Stimulated activated CD4-positive, alpha-beta T cell treated with anti-CD3 and anti-CD28 coated beads, TNF-alpha, amount 100 ng/mL, for 24 hours (primary cell): ENCODE measurements around the gene TTC34.

Experiments used
- DNase-seq, 3 experiments: peaks; one replicate each; pipeline ENCODE4 v3.0.0-alpha.2; 2020; ENCODE audit warnings: low read depth in 3 of 3

TTC34 gene

DNA sequence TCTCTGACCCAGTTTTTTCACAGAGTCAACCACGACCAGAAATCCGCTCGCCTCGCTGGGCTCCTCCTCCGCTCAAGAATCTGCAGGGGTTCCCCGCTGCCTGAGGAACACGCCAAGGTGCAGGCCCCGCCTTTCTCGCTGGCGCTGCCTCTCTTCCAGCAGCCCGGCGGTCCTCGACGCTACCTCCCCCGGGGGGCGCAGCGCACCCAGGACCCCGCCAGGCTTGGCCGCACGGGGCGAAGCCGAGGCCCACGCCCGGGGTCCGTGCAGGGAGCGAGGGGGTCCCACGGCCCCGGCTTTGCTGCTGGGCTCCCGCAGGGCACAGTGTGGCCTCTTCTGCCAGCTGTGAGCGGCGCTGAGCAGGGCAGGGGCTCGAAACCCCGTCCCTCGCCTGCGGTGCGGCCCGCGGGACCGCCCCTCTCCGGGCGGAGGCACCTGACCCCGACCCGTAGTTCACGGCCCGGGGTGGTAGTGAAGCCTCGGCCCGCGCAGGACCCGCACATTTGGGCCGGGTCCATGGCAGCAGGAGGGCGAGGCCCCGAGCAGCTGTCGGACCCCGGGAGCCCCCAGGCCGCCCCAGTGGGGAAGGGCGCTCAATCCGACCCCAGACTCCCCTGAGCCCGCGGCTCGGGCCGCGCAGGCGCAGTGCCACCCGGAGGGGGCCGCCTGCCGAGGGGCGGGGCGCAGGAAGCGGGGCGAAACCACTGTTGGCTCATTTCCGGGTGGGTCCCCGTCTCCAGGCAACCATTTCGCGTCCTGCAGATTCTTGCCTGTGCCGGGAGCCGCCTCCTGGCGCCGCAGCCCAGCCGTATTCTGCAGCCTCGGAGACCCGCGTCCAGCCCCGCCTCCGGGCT is 158.7 kb downstream of the TTC34 start:
- peak; percentile 91 to 94 (median 92) for DNase-seq

DNA sequence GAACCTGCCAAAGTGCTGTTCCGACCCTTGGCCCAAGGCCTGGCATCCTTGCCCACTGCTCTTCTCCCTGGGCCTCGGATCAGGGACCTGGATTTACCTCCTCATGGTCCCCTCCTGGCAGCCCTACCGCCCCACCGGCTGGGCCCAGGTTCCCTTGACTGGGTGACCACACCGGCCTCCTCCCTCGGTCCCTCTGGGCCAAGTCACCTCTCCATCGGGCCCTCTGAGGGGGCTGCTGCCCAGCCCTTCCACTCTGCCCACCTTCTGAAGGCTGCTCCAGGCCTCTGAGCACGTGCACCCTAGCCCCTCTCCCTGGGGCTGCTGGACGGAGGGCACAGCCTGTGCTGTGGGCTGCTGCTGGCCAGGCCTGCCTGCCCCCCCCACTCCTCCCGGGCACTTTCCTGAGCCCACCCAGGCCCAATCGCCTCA is 159.3 kb downstream of the TTC34 start:
- DNase-seq, result no peak

DNA sequence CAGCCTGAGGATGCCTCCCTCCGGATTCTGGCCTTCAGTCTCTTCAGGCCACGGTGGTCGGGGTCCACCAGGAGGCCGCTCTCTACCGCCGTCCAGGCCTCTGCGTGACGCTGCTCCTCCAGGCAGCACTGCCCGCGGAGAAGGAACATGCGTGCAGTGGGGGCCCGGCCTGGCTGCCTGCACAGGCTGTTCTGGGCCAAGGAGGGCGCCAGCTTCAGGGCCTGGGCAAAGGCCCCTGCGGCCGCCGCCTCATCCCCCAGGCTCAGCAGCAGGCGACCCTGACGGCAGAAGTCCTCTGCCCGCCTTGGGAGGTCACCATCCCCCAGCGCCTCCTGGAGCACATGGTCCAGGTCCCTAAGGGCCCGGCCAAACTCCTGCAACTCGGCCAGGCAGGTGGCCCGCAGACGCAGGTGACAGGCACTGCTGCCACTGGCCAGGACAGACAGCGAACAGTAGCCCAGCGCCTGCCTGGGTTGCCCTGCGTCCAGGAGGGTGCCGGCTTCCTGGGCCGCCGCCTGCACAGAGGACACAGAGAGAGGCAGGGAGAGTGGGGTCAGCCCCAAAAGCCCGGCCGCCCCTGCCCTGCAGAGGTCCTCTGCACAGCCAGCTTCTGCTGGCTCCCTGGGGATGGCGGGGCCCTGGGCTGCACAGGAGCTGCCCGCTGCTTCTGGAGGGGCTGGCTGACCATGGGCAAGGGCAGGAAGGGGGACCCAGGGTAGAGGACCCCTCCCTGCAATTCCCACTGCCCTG is 159.9 kb downstream of the TTC34 start:
- DNase-seq, result no peak

DNA sequence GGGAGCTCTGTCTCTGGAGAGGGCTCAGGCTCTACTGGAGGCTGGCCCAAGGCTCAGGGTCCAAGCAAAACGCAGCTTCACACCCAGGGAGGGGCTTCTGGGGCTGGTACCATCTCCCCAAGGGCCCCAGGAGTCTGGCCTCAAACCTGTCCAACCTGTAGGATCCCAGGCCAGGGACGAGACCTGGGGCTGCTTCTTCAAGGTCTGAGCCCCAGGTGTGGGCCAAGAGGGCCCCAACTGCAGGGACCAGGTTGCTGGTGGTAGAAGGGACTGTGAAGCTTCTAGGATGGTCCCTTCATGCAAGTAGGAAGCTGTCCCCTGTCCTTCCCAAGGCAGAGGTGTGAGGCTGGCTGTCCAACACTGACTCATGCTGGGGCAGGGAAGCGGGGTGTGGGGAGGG is 160.9 kb downstream of the TTC34 start:
- no peak for DNase-seq

DNA sequence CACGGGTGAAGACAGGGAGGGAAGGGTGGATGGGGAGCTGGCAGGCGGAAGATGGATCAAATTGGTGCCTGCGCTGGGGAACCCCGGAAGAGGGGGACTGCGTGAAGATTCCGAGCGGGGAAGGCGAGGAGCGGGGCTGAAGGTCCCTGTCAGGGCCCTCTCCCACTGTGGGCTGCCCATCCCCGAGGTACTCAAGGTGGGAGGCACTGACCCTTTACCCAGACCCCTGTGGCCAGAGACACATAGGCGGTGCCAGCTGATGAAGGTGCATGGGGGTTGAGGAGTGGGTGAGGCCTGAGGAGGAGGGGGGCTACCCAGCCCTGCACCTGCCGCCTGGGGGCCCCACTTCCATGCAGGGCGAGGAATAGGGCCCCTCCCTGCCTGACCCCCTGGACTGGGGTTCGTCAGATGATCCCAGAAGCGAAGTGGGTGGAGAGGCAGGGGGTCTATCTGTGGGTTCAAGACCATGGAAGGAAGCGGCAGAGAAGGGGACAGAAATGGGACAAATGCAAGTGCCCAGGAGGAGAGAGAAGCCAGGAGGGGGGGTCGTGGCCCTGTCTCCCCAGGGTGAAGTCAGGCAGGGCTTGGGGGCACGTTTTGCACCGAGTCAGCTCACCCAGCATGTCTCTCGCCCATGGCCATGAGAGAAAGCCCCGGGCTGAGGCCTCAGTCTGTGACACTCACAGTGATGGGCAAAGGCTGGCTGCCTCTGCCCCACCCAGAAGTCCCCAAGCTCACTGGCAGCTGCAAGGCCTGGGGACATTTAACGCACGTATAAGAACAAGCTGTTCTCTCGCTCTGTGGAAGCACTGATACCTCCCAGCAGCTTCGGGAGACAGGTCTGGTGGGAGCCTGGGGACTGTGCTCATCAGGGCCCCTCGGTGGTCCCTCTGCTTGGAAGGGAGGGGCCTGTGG is 161.6 kb downstream of the TTC34 start:
- no peak for DNase-seq

DNA sequence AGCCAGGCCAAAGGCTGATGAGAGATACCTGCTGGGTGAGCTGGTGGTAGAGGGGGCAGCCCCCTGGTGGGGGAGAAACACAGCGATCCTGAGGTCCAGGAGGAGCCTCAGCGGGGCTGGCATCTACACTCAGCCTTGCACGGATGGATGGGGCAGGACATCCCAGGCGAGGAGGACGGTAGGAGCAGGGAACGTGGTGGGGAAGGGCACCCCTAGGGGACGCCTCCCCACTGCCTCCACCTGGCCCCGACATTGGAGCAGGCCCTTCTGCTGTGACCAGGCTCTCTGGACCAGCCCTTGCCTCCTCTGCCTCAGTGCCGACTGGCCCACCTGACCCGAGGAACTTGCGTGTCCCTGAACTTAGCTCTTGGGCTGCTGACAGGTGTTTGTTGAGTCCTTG is 162.3 kb downstream of the TTC34 start:
- DNase-seq, result no peak

DNA sequence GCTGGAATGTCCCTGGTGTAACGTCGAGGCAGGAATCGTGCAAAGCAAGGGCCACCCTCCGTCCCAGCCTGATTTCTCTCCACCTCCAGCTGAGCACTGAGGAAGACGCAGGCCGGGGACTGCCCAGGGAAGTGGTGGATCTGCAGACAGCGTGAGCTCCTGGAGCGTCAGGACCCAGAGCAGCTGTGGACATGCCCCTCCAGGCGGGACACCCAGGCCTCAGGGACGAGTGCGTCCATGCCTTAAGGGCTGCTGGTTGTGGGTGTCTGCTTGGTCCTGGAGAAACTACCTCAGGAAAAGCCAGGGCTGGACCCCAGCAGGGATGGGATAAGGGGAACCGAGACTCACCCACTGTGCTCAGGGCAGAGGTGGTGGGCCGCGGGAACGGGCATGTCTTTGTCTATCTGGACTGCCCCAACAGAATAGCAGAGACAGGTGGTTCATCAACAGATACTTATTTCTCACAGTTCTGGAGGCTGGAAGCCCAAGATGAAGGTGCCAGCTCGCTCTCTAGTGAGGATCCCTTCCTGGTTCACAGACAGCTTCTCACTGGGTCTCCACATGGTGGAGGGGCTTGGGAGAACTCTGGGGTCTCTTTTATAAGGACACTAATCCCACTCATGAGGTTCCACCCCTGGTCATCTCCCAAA is 162.9 kb downstream of the TTC34 start:
- no peak for DNase-seq

DNA sequence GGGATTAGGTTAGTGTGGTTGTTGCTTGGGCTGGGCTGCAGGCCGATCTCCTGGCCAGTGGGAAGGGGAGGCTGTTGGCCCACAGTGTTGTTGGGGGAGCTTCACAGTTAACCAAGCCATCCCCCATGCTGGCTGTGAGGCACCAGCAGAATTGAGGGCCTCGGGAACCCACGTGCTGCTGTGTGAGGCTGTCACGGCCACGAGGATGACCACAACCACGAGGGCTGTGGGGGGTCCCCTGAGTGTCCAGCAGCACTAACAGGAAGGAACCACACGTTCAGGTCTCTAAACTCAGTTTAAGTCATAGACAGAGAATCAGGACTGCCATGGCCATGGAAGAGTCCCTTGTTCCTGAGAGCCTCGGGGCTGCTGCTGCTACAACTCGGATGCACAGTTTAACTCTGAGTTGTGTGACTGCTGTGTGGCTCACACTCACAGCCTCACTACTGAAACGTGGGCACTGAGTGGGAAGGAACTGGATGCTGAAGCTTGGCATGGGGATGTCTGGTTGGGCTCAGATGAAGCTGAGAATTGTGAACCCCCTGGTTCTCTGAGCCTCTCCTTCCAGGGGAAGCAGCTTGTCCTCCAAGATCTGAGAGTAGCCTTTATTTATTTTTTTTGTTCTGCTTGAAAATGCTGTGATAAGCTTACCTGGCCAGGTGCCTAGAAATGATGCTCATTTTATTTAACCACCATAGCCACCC is 163.9 kb downstream of the TTC34 start:
- no peak for DNase-seq

DNA sequence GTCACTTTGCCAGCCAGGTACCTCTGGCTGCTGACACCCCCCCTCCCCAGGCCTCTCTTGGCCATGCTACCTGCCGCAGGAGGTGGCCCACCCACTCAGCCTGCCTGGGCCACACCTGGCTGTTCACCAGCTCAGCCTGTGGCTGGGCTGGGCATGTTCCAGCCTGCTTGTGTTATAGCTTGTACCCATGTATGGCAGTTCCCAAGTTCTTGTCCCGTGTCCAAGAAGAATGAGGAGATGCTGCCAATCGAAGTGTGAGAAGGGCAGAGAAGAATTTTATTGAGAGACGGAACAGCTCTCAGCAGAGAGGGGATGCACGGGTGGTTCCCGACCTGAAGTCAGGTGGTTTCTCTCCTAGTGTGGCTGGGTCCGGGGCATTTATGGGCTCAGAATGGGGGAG is 164.8 kb downstream of the TTC34 start:
- no peak for DNase-seq

DNA sequence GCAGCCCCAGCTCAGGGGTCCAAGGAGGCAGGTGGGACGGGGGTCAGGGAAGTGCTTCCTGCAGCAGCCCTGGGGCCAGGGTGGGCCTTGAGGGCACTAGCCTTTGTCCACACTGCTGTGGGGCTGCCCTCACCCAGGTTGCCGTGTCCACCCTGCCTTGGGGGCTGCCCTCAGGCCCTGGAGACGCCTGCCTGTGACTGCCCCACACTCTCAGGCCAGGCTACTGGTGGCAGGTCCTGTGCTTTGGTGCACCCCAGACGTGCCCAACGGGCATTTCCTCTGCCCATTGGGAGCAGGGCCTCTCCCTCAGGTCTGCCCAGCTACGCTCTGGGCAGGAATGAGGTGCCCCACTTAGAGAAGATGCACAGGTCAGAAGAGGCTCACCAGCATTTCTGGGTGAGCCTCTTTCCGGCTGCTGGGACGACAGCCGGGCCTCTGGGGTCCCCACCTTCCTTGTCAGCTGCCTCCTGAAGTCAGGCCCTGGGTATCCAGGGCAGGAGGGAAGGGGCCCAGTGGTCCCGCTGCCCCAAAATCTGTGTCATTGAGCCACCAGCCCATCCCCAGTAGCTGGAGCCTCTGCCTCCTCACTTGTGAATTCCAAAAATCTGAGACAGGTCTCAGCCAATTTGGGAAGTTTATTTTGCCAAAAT is 166.0 kb downstream of the TTC34 start:
- DNase-seq, result no peak

DNA sequence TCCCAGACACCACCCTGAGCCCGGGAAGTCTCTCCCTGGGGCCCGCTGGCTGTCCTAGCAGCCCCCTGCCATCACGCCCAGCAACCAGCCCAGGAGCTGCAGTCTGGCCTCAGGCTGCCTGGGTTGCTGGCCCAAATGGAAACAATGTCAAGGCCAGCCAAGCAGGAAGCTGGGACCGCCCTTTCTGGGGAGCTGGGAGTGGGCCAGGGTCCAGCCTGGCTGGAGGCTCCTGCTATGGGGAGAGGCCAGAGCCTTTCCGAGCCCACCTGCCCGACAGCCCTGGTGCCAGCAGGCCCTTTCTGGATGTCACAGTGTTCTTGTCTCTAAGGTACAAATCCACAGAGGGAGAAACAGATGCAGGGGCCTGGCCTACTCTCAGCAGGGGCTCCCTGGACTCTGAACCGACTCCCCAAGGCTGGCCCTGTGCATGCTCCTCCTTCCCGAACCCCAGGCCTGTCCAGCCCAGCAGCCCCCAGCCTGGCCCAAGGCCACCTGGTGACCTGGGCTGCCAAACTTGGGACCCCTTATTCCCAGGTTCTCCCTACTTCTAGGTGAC is 167.5 kb downstream of the TTC34 start:
- DNase-seq, result no peak

DNA sequence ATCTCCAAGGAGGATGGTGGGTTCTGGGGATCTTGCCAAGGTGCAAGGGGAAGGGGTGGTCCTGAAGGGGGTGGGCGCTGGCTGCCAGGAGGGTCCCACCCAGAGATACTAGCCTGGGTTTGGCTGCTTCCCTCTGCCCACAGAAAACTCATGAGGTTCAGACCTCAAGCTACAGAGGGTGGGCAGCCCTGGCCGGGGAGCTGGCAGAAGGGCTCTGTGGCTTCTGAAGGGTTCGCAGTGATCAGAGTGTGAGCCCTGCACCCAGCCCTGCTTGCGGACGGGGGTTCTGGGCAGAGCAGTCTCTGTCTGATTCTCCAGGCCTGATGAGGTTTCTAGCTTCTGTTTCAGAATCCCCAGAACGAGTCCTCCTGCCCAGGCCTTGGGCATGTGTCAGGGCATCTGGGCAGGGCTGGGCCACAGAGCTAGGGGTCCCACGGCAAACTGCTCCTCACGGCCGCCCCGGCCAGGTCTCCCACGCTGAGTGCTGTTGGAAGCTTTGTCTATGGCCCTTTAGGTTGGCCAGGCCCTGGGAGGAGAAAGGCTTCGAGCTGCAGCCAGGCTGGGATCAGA is 168.0 kb downstream of the TTC34 start:
- DNase-seq, result no peak

DNA sequence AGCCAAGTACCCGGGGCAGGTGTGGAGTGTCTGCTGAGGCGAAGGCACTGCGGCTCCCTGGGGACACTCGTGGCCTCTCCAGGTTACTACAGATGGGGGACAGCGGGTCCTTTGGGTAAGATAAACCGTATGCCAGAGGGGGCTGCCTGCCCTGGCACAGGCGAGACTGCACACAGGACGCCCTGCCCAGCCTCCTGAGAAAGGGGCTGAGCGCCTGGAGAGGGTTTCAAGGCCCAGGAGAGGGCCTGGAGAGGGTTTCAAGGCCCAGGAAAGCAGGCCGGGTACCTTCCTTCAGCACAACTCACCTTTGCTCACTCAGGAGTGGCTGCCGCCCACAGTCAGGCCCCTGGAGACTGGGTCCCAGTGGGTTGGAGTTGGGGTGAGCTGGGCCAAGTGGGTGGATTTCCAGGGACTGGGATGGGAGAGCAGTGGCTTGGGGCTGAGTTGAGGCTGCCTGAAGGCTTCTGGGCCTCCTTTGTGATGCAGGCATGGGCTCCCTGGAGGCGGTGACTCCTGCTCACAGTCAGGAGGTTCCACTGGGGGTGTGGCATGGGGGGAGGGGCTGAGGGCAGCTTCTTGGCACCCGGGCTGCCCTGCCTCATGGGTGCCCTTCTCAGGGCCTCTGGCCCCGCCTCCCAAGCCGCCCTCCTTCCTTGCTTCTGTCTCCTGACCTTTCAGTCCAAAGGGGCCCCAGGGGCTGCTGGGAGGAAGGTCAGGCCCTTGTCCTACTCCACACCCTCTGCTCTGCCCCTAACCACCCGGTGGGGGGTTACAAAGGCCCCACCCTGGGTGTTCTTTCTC is 168.7 kb downstream of the TTC34 start, which contains the start of gene MMEL1:
Gene MMEL1 (minus strand): TSS at position 456 of the 801 bp plus-strand sequence. CDS start 3,532 bp downstream, outside the sequence.
- DNase-seq, result no peak

DNA sequence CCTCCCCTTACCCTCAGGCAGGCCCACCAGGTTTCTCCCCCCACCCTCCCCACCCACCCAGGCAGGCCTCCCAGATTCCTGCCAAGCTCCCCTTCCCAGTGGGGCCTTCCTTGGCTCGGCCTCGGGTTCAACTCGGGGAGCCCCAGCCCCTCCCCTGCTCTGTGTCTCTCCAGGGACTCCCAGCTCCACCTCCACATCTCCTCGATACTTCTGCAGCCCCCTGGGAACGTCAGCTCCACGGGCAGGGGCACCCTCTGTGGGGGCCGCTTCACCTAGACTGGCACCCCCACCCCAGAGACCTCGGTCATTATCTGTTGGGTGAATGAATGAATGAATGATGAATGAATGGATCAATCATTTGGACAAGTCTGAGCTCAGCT is 169.5 kb downstream of the TTC34 start:
- no peak for DNase-seq

DNA sequence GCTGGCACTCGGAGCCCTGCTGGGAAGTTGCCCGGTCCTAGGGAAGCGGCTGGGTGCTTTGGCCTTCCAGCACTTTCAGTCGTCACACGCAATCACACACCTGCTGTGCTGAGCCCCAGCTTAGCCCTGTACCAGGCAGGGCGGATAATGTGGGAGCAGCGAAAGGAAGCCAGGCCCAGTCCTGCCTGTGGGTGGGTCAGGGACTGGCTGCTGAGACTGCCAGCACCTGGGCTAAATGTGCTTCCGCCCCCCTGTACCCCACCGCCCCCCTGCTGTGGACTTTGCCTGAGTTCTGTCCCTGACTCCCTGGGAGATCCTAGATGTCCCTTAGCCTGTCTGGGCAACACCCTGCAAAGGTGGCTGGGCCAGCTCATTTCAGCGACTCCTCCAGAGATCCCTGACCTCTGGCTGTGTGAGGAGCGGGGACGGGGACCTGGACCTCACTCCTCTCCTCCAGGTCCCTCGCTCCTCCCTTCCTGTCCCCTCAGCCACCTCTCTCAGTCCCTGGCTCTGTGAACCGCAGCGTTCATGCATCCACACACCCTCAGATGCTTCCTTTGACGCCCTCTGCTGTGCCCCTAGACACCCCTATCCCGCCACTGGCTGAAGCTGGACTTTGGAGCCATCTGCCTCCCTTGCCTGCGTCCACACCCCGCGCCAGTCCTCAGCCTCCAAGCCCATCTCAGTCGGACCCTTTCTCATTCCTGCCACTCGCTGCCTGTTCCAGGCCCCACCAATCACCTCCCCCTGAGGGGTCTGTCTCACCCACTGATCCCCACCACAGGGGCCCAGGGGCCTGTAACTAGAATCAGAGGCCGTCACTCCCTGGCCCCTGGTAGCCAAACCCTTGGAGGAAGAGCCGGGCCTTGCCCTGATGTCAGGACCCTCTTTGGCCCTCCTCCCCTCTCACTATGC is 170.1 kb downstream of the TTC34 start:
- no peak for DNase-seq

DNA sequence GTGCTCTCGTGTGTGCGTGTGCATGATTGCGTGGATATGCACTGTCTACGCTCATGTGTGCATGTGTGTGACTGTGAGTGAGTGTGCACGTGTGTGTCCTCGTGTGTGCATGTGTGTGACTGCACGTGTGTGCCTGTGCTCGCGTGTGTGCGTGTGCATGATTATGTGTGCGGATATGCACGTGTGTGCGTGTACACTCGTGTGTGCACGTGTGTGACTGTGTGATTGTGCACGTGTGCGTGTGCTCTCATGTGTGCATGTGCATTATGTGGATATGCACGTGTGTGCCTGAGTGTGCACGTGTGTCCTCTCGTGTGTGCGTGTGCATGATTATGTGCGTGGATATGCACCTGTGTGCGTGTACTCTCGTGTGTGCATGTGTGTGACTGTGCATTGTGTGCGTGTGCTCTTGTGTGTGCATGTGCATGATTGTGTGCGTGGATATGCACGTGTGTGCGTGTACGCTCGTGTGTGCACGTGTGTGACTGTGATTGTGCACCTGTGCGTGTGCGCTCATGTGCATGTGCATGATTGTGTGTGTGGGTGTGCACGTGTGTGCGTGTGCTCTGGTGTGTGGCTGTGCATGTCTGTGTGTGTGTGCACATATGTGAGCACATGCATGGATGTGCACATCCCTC is 170.9 kb downstream of the TTC34 start:
- no peak for DNase-seq
